Activated CD8-positive, alpha-beta memory T cell treated with anti-CD3 and anti-CD28 coated beads for 24 hours (primary cell): ENCODE measurements around the gene CAPN6.

Experiments used
- DNase-seq: peaks from one replicate; pipeline ENCODE4 v3.0.0-alpha.2; 2020

Gene CAPN6

GRCh38 chrX:111199505-111199904, 70.8 kb downstream of the CAPN6 start:
- no peak for DNase-seq
